Measurements from ENCODE around the gene LGR6.

DNA sequence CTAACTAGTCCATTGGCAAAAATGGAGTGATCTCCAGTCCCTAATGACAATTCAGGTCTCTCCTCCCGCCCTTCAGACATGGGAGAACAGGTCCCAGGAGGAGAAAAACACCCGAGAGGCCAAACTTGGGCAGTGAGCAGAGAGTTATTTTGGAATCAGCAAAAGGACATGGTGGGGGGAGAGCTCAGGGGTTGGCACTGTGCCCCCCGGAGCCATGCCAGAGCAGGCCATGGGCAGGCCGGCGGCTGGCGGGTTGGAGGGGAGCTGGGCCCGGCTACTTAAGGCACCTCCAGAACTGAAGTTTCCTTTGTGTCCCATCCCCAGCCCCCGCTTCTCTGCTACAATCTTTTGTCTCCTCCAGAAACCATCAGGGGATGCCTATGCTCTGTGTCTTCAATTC lies 7.1 kb downstream of the LGR6 start:
- TF ChIP-seq CTCF (IDR thresholded peaks at IDR 0.05; ENCODE audit: low read length) (no peak), EZH2 (optimal IDR thresholded peaks at IDR 0.05; ENCODE audit: low read depth, low read length) (no peak), EZH2phosphoT487 (IDR thresholded peaks at IDR 0.05; ENCODE audit: low read length) (no peak)

Data from MM.1S (cell line).